Endothelial cell (in vitro differentiated cells): ENCODE results near the gene ARMC7. TPM values are rescaled to one million over a fixed set of nuclear protein-coding genes. Genes with fewer than 3 reads are reported as not detected.

Source experiments
- DNase-seq: peaks from one replicate; pipeline ENCODE4 v3.0.0; 2021; ENCODE audit warnings: low spot score
- H3K27ac Mint-ChIP-seq: one replicate; pipeline ENCODE4 v1.8.0; 2021; ENCODE audit warnings: mixed read lengths, inconsistent platforms; ENCODE audit not compliant: unreplicated experiment
- H3K27me3 Mint-ChIP-seq: one replicate; pipeline ENCODE4 v1.8.0; 2021; ENCODE audit warnings: mild to moderate bottlenecking, moderate library complexity, mixed read lengths, inconsistent platforms; ENCODE audit not compliant: unreplicated experiment
- H3K36me3 Mint-ChIP-seq: one replicate; pipeline ENCODE4 v1.8.0; 2021; ENCODE audit warnings: mild to moderate bottlenecking, low read depth, mixed read lengths, inconsistent platforms; ENCODE audit not compliant: unreplicated experiment
- H3K4me1 Mint-ChIP-seq: one replicate; pipeline ENCODE4 v1.8.0; 2021; ENCODE audit warnings: mild to moderate bottlenecking, mixed read lengths, inconsistent platforms; ENCODE audit not compliant: unreplicated experiment
- H3K4me3 Mint-ChIP-seq: one replicate; pipeline ENCODE4 v1.8.0; 2021; ENCODE audit warnings: mild to moderate bottlenecking, mixed read lengths, inconsistent platforms; ENCODE audit not compliant: unreplicated experiment
- H3K9me3 Mint-ChIP-seq: one replicate; pipeline ENCODE4 v1.8.0; 2021; ENCODE audit warnings: mixed read lengths, inconsistent platforms; ENCODE audit not compliant: unreplicated experiment
- total RNA-seq: library from RNA; stranded (reverse); fragmentation: NEBNext Ultra II Directional; extraction: Animal tissue kit (Norgen Biotek cat#: 25700); gene quantifications from one replicate; pipeline ENCODE4 v1.2.1, GENCODE V29; 2021; ENCODE audit not compliant: unreplicated experiment
- TF ChIP-seq, protein P1 (sequence below): fragments of 200-600 bp; sonication (generic); IDR thresholded peaks from one replicate; pipeline ENCODE4 v1.5.0; 2021; ENCODE audit warnings: antibody characterized with exemption; ENCODE audit not compliant: unreplicated experiment

ARMC7 gene
- total RNA-seq, 1 donor from 2014 or later, result 43.4 TPM

DNA sequence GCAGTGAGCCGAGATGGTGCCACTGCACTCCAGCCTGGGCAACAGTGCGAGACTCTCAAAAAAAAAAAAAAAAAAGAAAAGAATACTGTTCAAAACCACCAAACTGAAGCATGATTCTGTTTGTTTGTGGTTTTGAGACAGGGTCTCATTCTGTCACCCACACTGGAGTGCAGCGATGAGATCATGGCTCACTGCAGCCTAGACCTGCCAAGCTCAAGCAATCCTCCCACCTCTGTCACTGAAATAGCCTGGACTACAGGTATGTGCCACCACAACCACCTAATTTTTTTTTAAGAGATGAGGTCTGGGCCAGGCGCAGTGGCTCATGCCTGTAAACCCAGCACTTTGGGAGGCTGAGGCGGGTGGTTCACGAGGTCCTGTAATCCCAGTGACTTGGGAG is 68.7 kb downstream of the ARMC7 start:
- no peak for DNase-seq
- TF ChIP-seq, protein P1, sequence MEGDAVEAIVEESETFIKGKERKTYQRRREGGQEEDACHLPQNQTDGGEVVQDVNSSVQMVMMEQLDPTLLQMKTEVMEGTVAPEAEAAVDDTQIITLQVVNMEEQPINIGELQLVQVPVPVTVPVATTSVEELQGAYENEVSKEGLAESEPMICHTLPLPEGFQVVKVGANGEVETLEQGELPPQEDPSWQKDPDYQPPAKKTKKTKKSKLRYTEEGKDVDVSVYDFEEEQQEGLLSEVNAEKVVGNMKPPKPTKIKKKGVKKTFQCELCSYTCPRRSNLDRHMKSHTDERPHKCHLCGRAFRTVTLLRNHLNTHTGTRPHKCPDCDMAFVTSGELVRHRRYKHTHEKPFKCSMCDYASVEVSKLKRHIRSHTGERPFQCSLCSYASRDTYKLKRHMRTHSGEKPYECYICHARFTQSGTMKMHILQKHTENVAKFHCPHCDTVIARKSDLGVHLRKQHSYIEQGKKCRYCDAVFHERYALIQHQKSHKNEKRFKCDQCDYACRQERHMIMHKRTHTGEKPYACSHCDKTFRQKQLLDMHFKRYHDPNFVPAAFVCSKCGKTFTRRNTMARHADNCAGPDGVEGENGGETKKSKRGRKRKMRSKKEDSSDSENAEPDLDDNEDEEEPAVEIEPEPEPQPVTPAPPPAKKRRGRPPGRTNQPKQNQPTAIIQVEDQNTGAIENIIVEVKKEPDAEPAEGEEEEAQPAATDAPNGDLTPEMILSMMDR, result no peak
- Mint-ChIP-seq H3K4me3 (no peak overlapping the region), H3K36me3 (peaks cover 32% of the 10 kb centered on the region), H3K27me3 (peaks cover 5% of the 10 kb centered on the region), H3K27ac (no peak overlapping the region), H3K4me1 (peaks cover 13% of the 10 kb centered on the region), H3K9me3 (no peaks in the 10 kb centered on the region)

Other genes starting within 250 kb of the ARMC7 start
- gene FDXR, start 237.0 kb upstream of the ARMC7 start, total RNA-seq, result 22.1 TPM
- gene FADS6, start 216.3 kb upstream of the ARMC7 start, total RNA-seq, result not detected
- gene USH1G, start 186.7 kb upstream of the ARMC7 start, total RNA-seq, result 0.18 TPM
- gene OTOP2, start 185.7 kb upstream of the ARMC7 start, total RNA-seq, result not detected
- gene OTOP3, start 174.1 kb upstream of the ARMC7 start, total RNA-seq, result not detected
- gene HID1, start 137.2 kb upstream of the ARMC7 start, total RNA-seq, result 157 TPM
- 33.2 TPM for gene CDR2L, start 122.3 kb upstream of the ARMC7 start, total RNA-seq
- 16.2 TPM for gene MRPL58, start 97.3 kb upstream of the ARMC7 start, total RNA-seq
- 179 TPM for gene ATP5PD, start 63.0 kb upstream of the ARMC7 start, total RNA-seq
- 33.5 TPM for gene KCTD2, start 62.7 kb upstream of the ARMC7 start, total RNA-seq
- 50.9 TPM for gene SLC16A5, start 22.0 kb upstream of the ARMC7 start, total RNA-seq
- 13.5 TPM for gene NT5C, start 21.8 kb downstream of the ARMC7 start, total RNA-seq
- 115 TPM for gene JPT1, start 44.5 kb downstream of the ARMC7 start, total RNA-seq
- 657 TPM for gene SUMO2, start 73.0 kb downstream of the ARMC7 start, total RNA-seq
- 83.9 TPM for gene NUP85, start 95.7 kb downstream of the ARMC7 start, total RNA-seq
- 60.8 TPM for gene GGA3, start 151.6 kb downstream of the ARMC7 start, total RNA-seq
- 63.4 TPM for gene MRPS7, start 151.9 kb downstream of the ARMC7 start, total RNA-seq
- 15.7 TPM for gene MIF4GD, start 161.3 kb downstream of the ARMC7 start, total RNA-seq
- 2.9 TPM for gene SLC25A19, start 179.5 kb downstream of the ARMC7 start, total RNA-seq